CD1c-positive myeloid dendritic cell (primary cell): ENCODE data around the gene AGT.
"Not testable (repeated sequence)": the region's sequence is repeated elsewhere in the genome, so short reads cannot be mapped to it uniquely, and the experiment has no call there.

ENCODE experiments used
- DNase-seq: peaks from one replicate; pipeline ENCODE4 v3.0.0-alpha.2; 2016; ENCODE audit errors: extremely low spot score

The AGT gene

GRCh38 chr1:230744382-230744781 lies 30.5 kb upstream of the AGT start:
- no peak for DNase-seq

- DNase-seq, result no peak
These were observed 30.0 kb upstream of the AGT start for GRCh38 chr1:230743899-230744298.

GRCh38 chr1:230739564-230740290 lies 25.8 kb upstream of the AGT start:
- DNase-seq, result no peak

- DNase-seq, result no peak
These were observed 23.8 kb upstream of the AGT start for GRCh38 chr1:230737622-230738262.

GRCh38 chr1:230735447-230735846 lies 21.5 kb upstream of the AGT start:
- DNase-seq, result no peak

GRCh38 chr1:230730977-230731376 lies 17.1 kb upstream of the AGT start:
- DNase-seq, result no peak

GRCh38 chr1:230728710-230729392 lies 14.9 kb upstream of the AGT start:
- DNase-seq, result no peak

- no peak for DNase-seq
These were observed 11.5 kb upstream of the AGT start for GRCh38 chr1:230725256-230726012.

- DNase-seq, result not testable (repeated sequence)
These were observed 8.1 kb upstream of the AGT start for GRCh38 chr1:230721849-230722522.

- no peak for DNase-seq
These were observed 3.3 kb upstream of the AGT start for GRCh38 chr1:230717251-230717650.

- not testable (repeated sequence) for DNase-seq
These were observed 2.5 kb upstream of the AGT start for GRCh38 chr1:230716453-230716852.

GRCh38 chr1:230715510-230715909 lies 1.6 kb upstream of the AGT start:
- no peak for DNase-seq

- no peak for DNase-seq
These were observed 391 bp downstream of the AGT start for GRCh38 chr1:230713547-230713914.

- DNase-seq, result no peak
These were observed 784 bp downstream of the AGT start for GRCh38 chr1:230713138-230713537.

GRCh38 chr1:230712470-230712942 lies 1.4 kb downstream of the AGT start:
- no peak for DNase-seq

- no peak for DNase-seq
These were observed 2.7 kb downstream of the AGT start for GRCh38 chr1:230711245-230711644.

- DNase-seq, result no peak
These were observed 3.4 kb downstream of the AGT start for GRCh38 chr1:230710543-230710904.

- no peak for DNase-seq
These were observed 4.0 kb downstream of the AGT start for GRCh38 chr1:230709619-230710542.

- no peak for DNase-seq
These were observed 5.0 kb downstream of the AGT start for GRCh38 chr1:230708631-230709580.
